Natural killer cell (primary cell): ENCODE data around the gene LAPTM5. TPM values are rescaled to one million over a fixed set of nuclear protein-coding genes. Genes with fewer than 3 reads are reported as not detected.
"Not testable (repeated sequence)": the region's sequence is repeated elsewhere in the genome, so short reads cannot be mapped to it uniquely, and the experiment has no call there.

Experiments used
- ATAC-seq, 3 donors: fragments of 150-1000 bp in 2 of 3; fragments of 200-7000 bp in 1 of 3; cut with Tn5 transposase; 1 replicate in 1 of 3; 2 replicates in 2 of 3; pipeline ENCODE4 v1.10.0; 2021; ENCODE audit warnings: mild to moderate bottlenecking in 2 of 3, moderate library complexity in 2 of 3
- DNase-seq, 2 donors: peaks; one replicate each; pipeline versions ENCODE4 v3.0.0 to v3.0.0-alpha.2; 2013 to 2021; ENCODE audit warnings: mixed read lengths in 1 of 2
- H3K27ac ChIP-seq: one replicate; pipeline ENCODE4 v1.5.1; 2013; ENCODE audit warnings: mild to moderate bottlenecking, low read length
- H3K27me3 ChIP-seq: one replicate; pipeline ENCODE4 v1.6.1; 2013; ENCODE audit warnings: low read length; ENCODE audit not compliant: control insufficient read depth, insufficient read depth
- H3K36me3 ChIP-seq: one replicate; pipeline ENCODE4 v1.6.1; 2013; ENCODE audit warnings: low read length; ENCODE audit not compliant: control insufficient read depth, insufficient read depth
- H3K4me1 ChIP-seq: one replicate; pipeline ENCODE4 v1.6.1; 2013; ENCODE audit warnings: low read length; ENCODE audit not compliant: control insufficient read depth, insufficient read depth
- H3K4me3 ChIP-seq: one replicate; pipeline ENCODE4 v1.5.1; 2013; ENCODE audit warnings: low read length
- H3K9me3 ChIP-seq: one replicate; pipeline ENCODE4 v1.6.1; 2013; ENCODE audit warnings: low read length; ENCODE audit not compliant: control insufficient read depth, insufficient read depth
- H3K27ac Mint-ChIP-seq, 2 donors: one replicate each; pipeline ENCODE4 v1.8.0; 2022; ENCODE audit warnings: mild to moderate bottlenecking in 2 of 2, mixed read lengths in 2 of 2, moderate library complexity in 1 of 2
- H3K27me3 Mint-ChIP-seq, 2 donors: one replicate each; pipeline ENCODE4 v1.8.0; 2022; ENCODE audit warnings: low read depth in 2 of 2, mixed read lengths in 2 of 2
- H3K36me3 Mint-ChIP-seq: one replicate; pipeline ENCODE4 v1.8.0; 2022; ENCODE audit warnings: mixed read lengths
- H3K4me1 Mint-ChIP-seq, 2 donors: one replicate each; pipeline ENCODE4 v1.8.0; 2022; ENCODE audit warnings: mixed read lengths in 2 of 2
- H3K4me3 Mint-ChIP-seq: one replicate; pipeline ENCODE4 v1.8.0; 2022; ENCODE audit warnings: mild to moderate bottlenecking, moderate library complexity, mixed read lengths
- H3K9me3 Mint-ChIP-seq, 2 donors: one replicate each; pipeline ENCODE4 v1.8.0; 2022; ENCODE audit warnings: mixed read lengths in 2 of 2
- CTCF ChIP-seq: fragments of 200-600 bp; IDR thresholded peaks from one replicate; pipeline ENCODE4 v1.8.0; 2022; ENCODE audit warnings: antibody characterized with exemption
- WGBS: methylation state at CpG from one replicate; pipeline ENCODE4 v1.1.7; 2013; ENCODE audit warnings: missing lambda C conversion rate; ENCODE audit not compliant: insufficient coverage; 5-methylcytosine and 5-hydroxymethylcytosine counted together
- intact Hi-C: fragments of 100-400 bp; cut with micrococcal nuclease; formaldehyde crosslinking; loops from one replicate; pipeline ENCODE4 v1.14.2; 2022
- total RNA-seq, 4 donors: library from RNA; stranded (reverse); fragments of 120-200 nt in 1 of 4; gene quantifications; one replicate each; pipeline versions ENCODE4 v1.2.3 to v1.2.4, GENCODE V29; 2013 to 2022

Gene LAPTM5
- total RNA-seq, 3 donors from 2014 or later (not counting 1 experiment from before 2014, with no cell fraction given): 520 to 674 (median 533) TPM

GRCh38 chr1:30689901-30690645 is 67.5 kb downstream of the LAPTM5 start:
- Mint-ChIP-seq H3K9me3 (no peaks in the 10 kb centered on the region), H3K27me3 (peaks cover 30 to 31% of the 10 kb centered on the region in 2 donors)

GRCh38 chr1:30688920-30689794 is 68.4 kb downstream of the LAPTM5 start:
- no peak for DNase-seq
- no peak for ATAC-seq
- no peak overlapping the region for H3K4me3 Mint-ChIP-seq
- TF ChIP-seq CTCF: no peak
- H3K4me1 Mint-ChIP-seq: peaks cover 9 to 17% of the 10 kb centered on the region in 2 donors
- no peaks in the 10 kb centered on the region for H3K36me3 ChIP-seq
- no peak overlapping the region for H3K27ac Mint-ChIP-seq
- peaks cover 12% of the 10 kb centered on the region for H3K4me1 ChIP-seq
- H3K9me3 ChIP-seq: no peaks in the 10 kb centered on the region
- H3K4me3 ChIP-seq: no peak overlapping the region
- no peak overlapping the region for H3K27ac ChIP-seq
- H3K9me3 Mint-ChIP-seq: no peaks in the 10 kb centered on the region
- H3K36me3 Mint-ChIP-seq: no peaks in the 10 kb centered on the region
- peaks cover 39 to 40% of the 10 kb centered on the region in 2 donors for H3K27me3 Mint-ChIP-seq
- intact Hi-C loops: no loop called here
- 74% methylated on average over 11 of the region's 11 CpGs for WGBS
- H3K27me3 ChIP-seq: peaks cover 16% of the 10 kb centered on the region

More at GRCh38 chr1:30689901-30690645, 67.5 kb downstream of the LAPTM5 start:
- no peaks in the 10 kb centered on the region for H3K9me3 ChIP-seq
- H3K4me3 ChIP-seq: no peak overlapping the region
- peaks cover 1 to 9% of the 10 kb centered on the region in 2 donors for H3K4me1 Mint-ChIP-seq
- H3K4me3 Mint-ChIP-seq: no peak overlapping the region
- DNase-seq (no peak), ATAC-seq (no peak)
- no peak overlapping the region for H3K27ac Mint-ChIP-seq
- H3K36me3 ChIP-seq: no peaks in the 10 kb centered on the region
- H3K36me3 Mint-ChIP-seq: no peaks in the 10 kb centered on the region
- peaks cover 8% of the 10 kb centered on the region for H3K27me3 ChIP-seq
- no peak for TF ChIP-seq CTCF
- intact Hi-C loops: no loop called here
- peaks cover 5% of the 10 kb centered on the region for H3K4me1 ChIP-seq
- WGBS: 63% methylated on average over 6 of the region's 7 CpGs
- H3K27ac ChIP-seq: no peak overlapping the region

GRCh38 chr1:30688516-30688915 is 69.1 kb downstream of the LAPTM5 start:
- WGBS: 85% methylated on average over 9 of the region's 9 CpGs
- H3K36me3 ChIP-seq, H3K4me3 Mint-ChIP-seq, H3K4me3 ChIP-seq, H3K36me3 Mint-ChIP-seq, DNase-seq, intact Hi-C loops, H3K9me3 ChIP-seq, H3K9me3 Mint-ChIP-seq, H3K27ac Mint-ChIP-seq, ATAC-seq, H3K27ac ChIP-seq: not testable (repeated sequence)
- Histone ChIP-seq H3K27me3 (peaks cover 20% of the 10 kb centered on the region), H3K4me1 (peaks cover 12% of the 10 kb centered on the region)
- Mint-ChIP-seq H3K27me3 (peaks cover 45 to 46% of the 10 kb centered on the region in 2 donors), H3K4me1 (peaks cover 10 to 17% of the 10 kb centered on the region in 2 donors)

- Mint-ChIP-seq H3K4me1 (peaks cover 10 to 16% of the 10 kb centered on the region in 2 donors), H3K27ac (no peak overlapping the region), H3K27me3 (peaks cover 50 to 52% of the 10 kb centered on the region in 2 donors), H3K9me3 (no peaks in the 10 kb centered on the region), H3K36me3 (no peaks in the 10 kb centered on the region), H3K4me3 (no peak overlapping the region)
- Histone ChIP-seq H3K27ac (no peak overlapping the region), H3K4me1 (peaks cover 12% of the 10 kb centered on the region), H3K36me3 (no peaks in the 10 kb centered on the region), H3K9me3 (no peaks in the 10 kb centered on the region), H3K4me3 (no peak overlapping the region), H3K27me3 (peaks cover 22% of the 10 kb centered on the region)
- WGBS: 95% methylated on average over 6 of the region's 6 CpGs
- DNase-seq (no peak), ATAC-seq (no peak)
- TF ChIP-seq CTCF: no peak
- intact Hi-C loops: no loop called here
These were observed 69.7 kb downstream of the LAPTM5 start for GRCh38 chr1:30687886-30688285.
